ENCODE results near the gene ESYT1. TPM values are rescaled to one million over a fixed set of nuclear protein-coding genes. Genes with fewer than 3 reads are reported as not detected.

Gene ESYT1
- total and polyA plus RNA-seq, 2 experiments from 2014 or later: 108 to 216 TPM

DNA sequence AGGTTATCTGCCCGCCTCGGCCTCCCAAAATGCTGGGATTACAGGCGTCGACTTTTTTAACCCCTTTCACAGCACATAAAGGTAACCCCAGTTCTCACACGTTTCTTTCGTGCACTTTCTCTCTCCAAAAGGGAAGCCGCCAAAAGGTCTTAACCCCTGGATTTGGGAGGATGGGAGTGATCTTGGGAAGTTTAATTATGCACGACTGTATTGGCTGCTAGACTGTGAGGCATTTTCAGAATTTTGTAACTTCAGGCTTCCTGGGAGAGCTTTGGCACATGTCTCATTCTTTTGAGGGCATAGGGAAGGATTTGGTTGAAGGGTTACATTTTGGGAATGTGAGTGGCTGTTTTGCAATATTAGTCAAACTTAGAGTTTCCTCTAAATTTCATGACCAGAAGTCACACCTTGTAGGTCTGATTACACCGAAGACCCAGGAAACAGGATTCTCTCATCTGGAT lies 62.7 kb downstream of the ESYT1 start:
- peak overlapping the region; percentile 100 for H3K4me2 ChIP-seq (ENCODE audit: unreplicated experiment)
- H3K79me2 ChIP-seq (ENCODE audit: insufficient read depth): peaks cover 36% of the 10 kb centered on the region
- H3K27me3 ChIP-seq (replicated peaks; ENCODE audit: insufficient read depth): no peaks in the 10 kb centered on the region
- H2AFZ ChIP-seq: peak overlapping the region; percentile 100
- H3K36me3 ChIP-seq (ENCODE audit: low read depth): peaks cover 4% of the 10 kb centered on the region; the same call in 1 of the 2 replicates
- in situ Hi-C loops (cut with MboI): no loop called here
- H3K27ac ChIP-seq: no peak overlapping the region
- H3K4me1 ChIP-seq (ENCODE audit: insufficient read depth): peaks cover 11% of the 10 kb centered on the region; the same call in 1 of the 2 replicates
- peaks cover 11% of the 10 kb centered on the region; the same call in 1 of the 2 replicates for H3F3A ChIP-seq (ENCODE audit: insufficient read depth)
- peak overlapping the region; percentile 100 for H3K4me3 ChIP-seq
- H3K9me2 ChIP-seq (ENCODE audit: insufficient read depth): no peaks in the 10 kb centered on the region
- no peaks in the 10 kb centered on the region for H4K20me1 ChIP-seq (ENCODE audit: insufficient read depth)
- TF ChIP-seq EZH2phosphoT487 (IDR thresholded peaks at IDR 0.05; ENCODE audit: insufficient read depth, low read depth) (no peak), EZH2 (IDR thresholded peaks at IDR 0.05; ENCODE audit: insufficient read depth, poor library complexity, severe bottlenecking) (no peak)
- peak; percentile 27 for DNase-seq
- WGBS, 2 experiments (ENCODE audit: low coverage in 1 of 2, low lambda C conversion rate in 2 of 2, missing lambda C conversion rate in 2 of 2): 26% methylated on average over 9 of the region's 9 CpGs
- peak overlapping the region; percentile 83 for H3K9ac ChIP-seq
- H3K9me3 ChIP-seq (ENCODE audit: low read depth): no peaks in the 10 kb centered on the region

DNA sequence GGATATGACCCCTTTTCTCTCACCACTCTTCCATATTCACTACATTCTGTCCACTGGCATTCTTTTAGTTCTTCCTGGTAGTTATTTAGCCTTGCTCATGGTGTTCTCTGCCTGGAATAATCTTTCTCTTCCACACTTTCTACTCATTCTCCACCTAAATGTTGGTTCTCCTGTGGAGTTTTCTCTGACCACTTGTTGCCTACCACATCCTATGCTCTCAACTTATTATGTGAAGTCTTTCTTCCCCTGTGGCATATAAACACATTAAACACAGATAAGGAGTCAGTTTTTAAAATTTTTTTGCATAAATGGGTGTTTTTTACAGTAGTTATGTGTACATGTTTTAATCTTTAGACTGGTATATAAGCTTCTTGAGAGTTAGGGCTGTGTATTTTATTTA lies 64.5 kb downstream of the ESYT1 start:
- no peaks in the 10 kb centered on the region for H3K9me2 ChIP-seq (ENCODE audit: insufficient read depth)
- H4K20me1 ChIP-seq (ENCODE audit: insufficient read depth): no peaks in the 10 kb centered on the region
- no peak overlapping the region for H2AFZ ChIP-seq
- H3K27me3 ChIP-seq (replicated peaks; ENCODE audit: insufficient read depth): no peaks in the 10 kb centered on the region
- H3K4me1 ChIP-seq (ENCODE audit: insufficient read depth): peaks cover 10% of the 10 kb centered on the region
- H3K4me2 ChIP-seq (ENCODE audit: unreplicated experiment): no peak overlapping the region
- no peaks in the 10 kb centered on the region for H3K36me3 ChIP-seq (ENCODE audit: low read depth)
- H3K4me3 ChIP-seq: no peak overlapping the region
- peaks cover 17% of the 10 kb centered on the region for H3K79me2 ChIP-seq (ENCODE audit: insufficient read depth)
- H3K9ac ChIP-seq: no peak overlapping the region
- no peaks in the 10 kb centered on the region for H3K9me3 ChIP-seq (ENCODE audit: low read depth)
- no peak overlapping the region for H3K27ac ChIP-seq
- in situ Hi-C loops (cut with MboI): no loop called here
- H3F3A ChIP-seq (ENCODE audit: insufficient read depth): peaks cover 21% of the 10 kb centered on the region
- DNase-seq: no peak
- TF ChIP-seq EZH2 (IDR thresholded peaks at IDR 0.05; ENCODE audit: insufficient read depth, poor library complexity, severe bottlenecking) (no peak), EZH2phosphoT487 (IDR thresholded peaks at IDR 0.05; ENCODE audit: insufficient read depth, low read depth) (no peak)

DNA sequence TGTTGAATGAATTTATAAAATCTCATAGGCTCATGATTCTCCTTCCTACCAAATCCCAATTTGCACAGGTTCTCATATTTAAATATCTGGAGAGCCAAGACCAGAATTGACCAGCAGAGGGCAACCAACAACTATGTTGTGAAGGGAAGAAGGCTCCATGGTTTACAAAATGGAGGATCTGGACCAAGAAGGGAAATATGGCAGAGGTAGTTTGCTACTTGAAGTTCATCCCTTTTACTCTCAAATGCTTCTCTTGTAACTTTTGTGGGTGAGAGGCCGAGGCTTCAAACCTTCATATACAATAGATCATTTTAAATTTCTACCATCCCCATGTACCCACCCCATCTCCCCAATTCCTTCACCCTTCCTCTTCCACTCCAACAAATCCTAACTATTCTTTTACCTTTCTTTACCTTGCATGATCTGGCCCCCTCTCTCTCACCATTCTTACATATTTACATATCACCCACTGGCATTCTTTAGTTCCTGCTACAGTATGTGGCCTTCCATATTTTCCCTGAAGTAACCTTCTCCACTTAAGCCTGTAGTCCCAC lies 65.0 kb downstream of the ESYT1 start:
- Histone ChIP-seq H3K9me3 (ENCODE audit: low read depth) (no peaks in the 10 kb centered on the region), H3K27ac (no peak overlapping the region), H4K20me1 (ENCODE audit: insufficient read depth) (no peaks in the 10 kb centered on the region), H3K4me2 (ENCODE audit: unreplicated experiment) (no peak overlapping the region), H3K4me3 (no peak overlapping the region), H2AFZ (peak overlapping the region; percentile 91), H3K9me2 (ENCODE audit: insufficient read depth) (no peaks in the 10 kb centered on the region), H3K79me2 (ENCODE audit: insufficient read depth) (peaks cover 12% of the 10 kb centered on the region), H3K27me3 (replicated peaks; ENCODE audit: insufficient read depth) (no peaks in the 10 kb centered on the region), H3F3A (ENCODE audit: insufficient read depth) (peaks cover 25% of the 10 kb centered on the region), H3K9ac (no peak overlapping the region), H3K4me1 (ENCODE audit: insufficient read depth) (peaks cover 4% of the 10 kb centered on the region; the same call in 1 of the 2 replicates), H3K36me3 (ENCODE audit: low read depth) (no peaks in the 10 kb centered on the region)
- peak; percentile 90 for DNase-seq
- WGBS, 2 experiments (ENCODE audit: low coverage in 1 of 2, low lambda C conversion rate in 2 of 2, missing lambda C conversion rate in 2 of 2): 0% methylated on average over 1 of the region's 1 CpG
- in situ Hi-C loops (cut with MboI): no loop called here
- no peak for TF ChIP-seq EZH2 (IDR thresholded peaks at IDR 0.05; ENCODE audit: insufficient read depth, poor library complexity, severe bottlenecking)
- TF ChIP-seq EZH2phosphoT487 (IDR thresholded peaks at IDR 0.05; ENCODE audit: insufficient read depth, low read depth): no peak

Other genes starting within 250 kb of the ESYT1 start
- gene PYM1, start 200.4 kb upstream of the ESYT1 start, total RNA-seq (2014; rRNA removed; shearing (Covaris generic)): 20.1 and 25.9 TPM in 2 replicates
- 33.5 and 34.4 TPM in 2 replicates for gene PYM1, start 200.4 kb upstream of the ESYT1 start, polyA plus RNA-seq (2016; fragmentation: Nextera tagmentation; extraction: Ambion mirVana)
- gene DGKA, start 197.1 kb upstream of the ESYT1 start, total RNA-seq (2014; rRNA removed; shearing (Covaris generic)): 66.6 and 67.7 TPM in 2 replicates
- gene DGKA, start 197.1 kb upstream of the ESYT1 start, polyA plus RNA-seq (2016; fragmentation: Nextera tagmentation; extraction: Ambion mirVana): 109 and 116 TPM in 2 replicates
- gene PMEL, start 162.2 kb upstream of the ESYT1 start, total RNA-seq (2014; rRNA removed; shearing (Covaris generic)): 0.13 and 2.3 TPM in 2 replicates
- 0.38 and 0.76 TPM in 2 replicates for gene PMEL, start 162.2 kb upstream of the ESYT1 start, polyA plus RNA-seq (2016; fragmentation: Nextera tagmentation; extraction: Ambion mirVana)
- 20.8 and 34.9 TPM in 2 replicates for gene CDK2, start 161.4 kb upstream of the ESYT1 start, total RNA-seq (2014; rRNA removed; shearing (Covaris generic))
- gene CDK2, start 161.4 kb upstream of the ESYT1 start, polyA plus RNA-seq (2016; fragmentation: Nextera tagmentation; extraction: Ambion mirVana): 16.2 and 16.6 TPM in 2 replicates
- 47.0 and 58.6 TPM in 2 replicates for gene RAB5B, start 154.2 kb upstream of the ESYT1 start, total RNA-seq (2014; rRNA removed; shearing (Covaris generic))
- gene RAB5B, start 154.2 kb upstream of the ESYT1 start, polyA plus RNA-seq (2016; fragmentation: Nextera tagmentation; extraction: Ambion mirVana): 65.8 and 66.6 TPM in 2 replicates
- gene SUOX, start 131.0 kb upstream of the ESYT1 start, total RNA-seq (2014; rRNA removed; shearing (Covaris generic)): 10.2 and 19.1 TPM in 2 replicates
- gene SUOX, start 131.0 kb upstream of the ESYT1 start, polyA plus RNA-seq (2016; fragmentation: Nextera tagmentation; extraction: Ambion mirVana): 9.5 and 10.0 TPM in 2 replicates
- gene IKZF4, start 107.2 kb upstream of the ESYT1 start, total RNA-seq (2014; rRNA removed; shearing (Covaris generic)): 1.4 and 1.5 TPM in 2 replicates
- 0.99 and 1.1 TPM in 2 replicates for gene IKZF4, start 107.2 kb upstream of the ESYT1 start, polyA plus RNA-seq (2016; fragmentation: Nextera tagmentation; extraction: Ambion mirVana)
- gene RPS26, start 86.3 kb upstream of the ESYT1 start, total RNA-seq (2014; rRNA removed; shearing (Covaris generic)): 332 and 1,155 TPM in 2 replicates
- 271 and 274 TPM in 2 replicates for gene RPS26, start 86.3 kb upstream of the ESYT1 start, polyA plus RNA-seq (2016; fragmentation: Nextera tagmentation; extraction: Ambion mirVana)
- 3.3 and 3.5 TPM in 2 replicates for gene ERBB3, start 48.1 kb upstream of the ESYT1 start, total RNA-seq (2014; rRNA removed; shearing (Covaris generic))
- 1.9 and 2.1 TPM in 2 replicates for gene ERBB3, start 48.1 kb upstream of the ESYT1 start, polyA plus RNA-seq (2016; fragmentation: Nextera tagmentation; extraction: Ambion mirVana)
- gene PA2G4, start 23.7 kb upstream of the ESYT1 start, total RNA-seq (2014; rRNA removed; shearing (Covaris generic)): 115 and 120 TPM in 2 replicates
- 152 and 157 TPM in 2 replicates for gene PA2G4, start 23.7 kb upstream of the ESYT1 start, polyA plus RNA-seq (2016; fragmentation: Nextera tagmentation; extraction: Ambion mirVana)
- 1,463 and 1,892 TPM in 2 replicates for gene RPL41, start 11.6 kb upstream of the ESYT1 start, total RNA-seq (2014; rRNA removed; shearing (Covaris generic))
- 2,480 and 2,545 TPM in 2 replicates for gene RPL41, start 11.6 kb upstream of the ESYT1 start, polyA plus RNA-seq (2016; fragmentation: Nextera tagmentation; extraction: Ambion mirVana)
- gene ZC3H10, start 10.0 kb upstream of the ESYT1 start, total RNA-seq (2014; rRNA removed; shearing (Covaris generic)): 1.9 and 2.7 TPM in 2 replicates
- 3.0 and 3.3 TPM in 2 replicates for gene ZC3H10, start 10.0 kb upstream of the ESYT1 start, polyA plus RNA-seq (2016; fragmentation: Nextera tagmentation; extraction: Ambion mirVana)
- 23.5 and 53.2 TPM in 2 replicates for gene MYL6B, start 24.3 kb downstream of the ESYT1 start, total RNA-seq (2014; rRNA removed; shearing (Covaris generic))
- 67.8 and 72.8 TPM in 2 replicates for gene MYL6B, start 24.3 kb downstream of the ESYT1 start, polyA plus RNA-seq (2016; fragmentation: Nextera tagmentation; extraction: Ambion mirVana)
- gene MYL6, start 30.1 kb downstream of the ESYT1 start, total RNA-seq (2014; rRNA removed; shearing (Covaris generic)): 2,633 and 2,662 TPM in 2 replicates
- 3,948 and 3,969 TPM in 2 replicates for gene MYL6, start 30.1 kb downstream of the ESYT1 start, polyA plus RNA-seq (2016; fragmentation: Nextera tagmentation; extraction: Ambion mirVana)
- 23.4 and 34.0 TPM in 2 replicates for gene SMARCC2, start 61.2 kb downstream of the ESYT1 start, total RNA-seq (2014; rRNA removed; shearing (Covaris generic))
- gene SMARCC2, start 61.2 kb downstream of the ESYT1 start, polyA plus RNA-seq (2016; fragmentation: Nextera tagmentation; extraction: Ambion mirVana): 64.3 and 66.9 TPM in 2 replicates
- 120 and 125 TPM in 2 replicates for gene RNF41, start 93.7 kb downstream of the ESYT1 start, total RNA-seq (2014; rRNA removed; shearing (Covaris generic))
- gene RNF41, start 93.7 kb downstream of the ESYT1 start, polyA plus RNA-seq (2016; fragmentation: Nextera tagmentation; extraction: Ambion mirVana): 37.6 and 39.4 TPM in 2 replicates
- 29.9 and 42.1 TPM in 2 replicates for gene NABP2, start 96.1 kb downstream of the ESYT1 start, total RNA-seq (2014; rRNA removed; shearing (Covaris generic))
- gene NABP2, start 96.1 kb downstream of the ESYT1 start, polyA plus RNA-seq (2016; fragmentation: Nextera tagmentation; extraction: Ambion mirVana): 40.1 and 40.4 TPM in 2 replicates
- gene SLC39A5, start 101.8 kb downstream of the ESYT1 start, total RNA-seq (2014; rRNA removed; shearing (Covaris generic)): not detected in 2 replicates
- not detected in 2 replicates for gene SLC39A5, start 101.8 kb downstream of the ESYT1 start, polyA plus RNA-seq (2016; fragmentation: Nextera tagmentation; extraction: Ambion mirVana)
- gene ANKRD52, start 130.1 kb downstream of the ESYT1 start, total RNA-seq (2014; rRNA removed; shearing (Covaris generic)): 24.5 and 26.9 TPM in 2 replicates
- gene ANKRD52, start 130.1 kb downstream of the ESYT1 start, polyA plus RNA-seq (2016; fragmentation: Nextera tagmentation; extraction: Ambion mirVana): 61.5 and 61.7 TPM in 2 replicates
- gene COQ10A, start 138.7 kb downstream of the ESYT1 start, total RNA-seq (2014; rRNA removed; shearing (Covaris generic)): 8.2 and 10.3 TPM in 2 replicates
- 9.6 and 9.8 TPM in 2 replicates for gene COQ10A, start 138.7 kb downstream of the ESYT1 start, polyA plus RNA-seq (2016; fragmentation: Nextera tagmentation; extraction: Ambion mirVana)
- 67.2 and 74.7 TPM in 2 replicates for gene CS, start 172.1 kb downstream of the ESYT1 start, total RNA-seq (2014; rRNA removed; shearing (Covaris generic))
- gene CS, start 172.1 kb downstream of the ESYT1 start, polyA plus RNA-seq (2016; fragmentation: Nextera tagmentation; extraction: Ambion mirVana): 76.2 and 77.8 TPM in 2 replicates
- gene CNPY2, start 187.7 kb downstream of the ESYT1 start, total RNA-seq (2014; rRNA removed; shearing (Covaris generic)): 89.9 and 97.5 TPM in 2 replicates
- gene CNPY2, start 187.7 kb downstream of the ESYT1 start, polyA plus RNA-seq (2016; fragmentation: Nextera tagmentation; extraction: Ambion mirVana): 248 and 253 TPM in 2 replicates
- 20.2 and 22.1 TPM in 2 replicates for gene PAN2, start 205.7 kb downstream of the ESYT1 start, total RNA-seq (2014; rRNA removed; shearing (Covaris generic))
- 7.2 and 9.1 TPM in 2 replicates for gene PAN2, start 205.7 kb downstream of the ESYT1 start, polyA plus RNA-seq (2016; fragmentation: Nextera tagmentation; extraction: Ambion mirVana)
- gene IL23A, start 210.6 kb downstream of the ESYT1 start, total RNA-seq (2014; rRNA removed; shearing (Covaris generic)): not detected in 2 replicates
- 0.19 and 0.31 TPM in 2 replicates for gene IL23A, start 210.6 kb downstream of the ESYT1 start, polyA plus RNA-seq (2016; fragmentation: Nextera tagmentation; extraction: Ambion mirVana)
- gene STAT2, start 231.8 kb downstream of the ESYT1 start, total RNA-seq (2014; rRNA removed; shearing (Covaris generic)): 208 and 220 TPM in 2 replicates
- 104 and 109 TPM in 2 replicates for gene STAT2, start 231.8 kb downstream of the ESYT1 start, polyA plus RNA-seq (2016; fragmentation: Nextera tagmentation; extraction: Ambion mirVana)
- not detected in 2 replicates for gene APOF, start 234.6 kb downstream of the ESYT1 start, total RNA-seq (2014; rRNA removed; shearing (Covaris generic))
- gene APOF, start 234.6 kb downstream of the ESYT1 start, polyA plus RNA-seq (2016; fragmentation: Nextera tagmentation; extraction: Ambion mirVana): not detected in 2 replicates